ENCODE results near the gene KRCC1.
"Not testable (repeated sequence)": the region's sequence is repeated elsewhere in the genome, so short reads cannot be mapped to it uniquely, and the experiment has no call there.

The KRCC1 gene

DNA sequence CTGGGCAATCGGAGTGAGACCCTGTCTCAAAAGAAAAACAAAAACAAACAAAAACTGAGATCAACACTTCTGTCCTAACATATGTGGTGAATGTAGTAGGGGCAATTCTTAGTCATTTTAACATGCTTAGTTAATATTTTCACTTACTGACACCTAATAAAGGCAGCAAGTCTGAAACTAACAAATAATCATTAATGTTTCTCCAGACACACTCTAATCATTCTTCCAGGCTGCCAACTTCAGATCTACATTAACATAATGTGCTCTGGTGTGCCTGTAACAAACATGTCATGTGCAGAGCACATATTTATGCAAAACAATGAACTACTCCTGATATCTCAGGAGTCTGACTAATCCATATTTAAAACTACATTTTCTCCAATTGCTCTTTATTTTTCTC lies 6.0 kb downstream of the KRCC1 start:
- Histone ChIP-seq H3K4me1 (ENCODE audit: low read depth, poor library complexity, severe bottlenecking) (peaks cover 17% of the 10 kb centered on the region), H3K9ac (no peak overlapping the region), H3K27me3 (ENCODE audit: insufficient read depth, low read depth) (no peaks in the 10 kb centered on the region), H3K27ac (no peak overlapping the region), H4K20me1 (ENCODE audit: insufficient read depth) (no peaks in the 10 kb centered on the region), H2AFZ (ENCODE audit: low read depth) (no peak overlapping the region), H3K4me2 (no peak overlapping the region), H3K79me2 (ENCODE audit: insufficient read depth, low read depth) (peaks cover 12% of the 10 kb centered on the region), H3K36me3 (ENCODE audit: insufficient read depth) (no peaks in the 10 kb centered on the region), H3K4me3 (IDR thresholded peaks at IDR 0.05; ENCODE audit: insufficient read depth, low read depth, low read length) (no peak overlapping the region)
- TF ChIP-seq, protein P1, sequence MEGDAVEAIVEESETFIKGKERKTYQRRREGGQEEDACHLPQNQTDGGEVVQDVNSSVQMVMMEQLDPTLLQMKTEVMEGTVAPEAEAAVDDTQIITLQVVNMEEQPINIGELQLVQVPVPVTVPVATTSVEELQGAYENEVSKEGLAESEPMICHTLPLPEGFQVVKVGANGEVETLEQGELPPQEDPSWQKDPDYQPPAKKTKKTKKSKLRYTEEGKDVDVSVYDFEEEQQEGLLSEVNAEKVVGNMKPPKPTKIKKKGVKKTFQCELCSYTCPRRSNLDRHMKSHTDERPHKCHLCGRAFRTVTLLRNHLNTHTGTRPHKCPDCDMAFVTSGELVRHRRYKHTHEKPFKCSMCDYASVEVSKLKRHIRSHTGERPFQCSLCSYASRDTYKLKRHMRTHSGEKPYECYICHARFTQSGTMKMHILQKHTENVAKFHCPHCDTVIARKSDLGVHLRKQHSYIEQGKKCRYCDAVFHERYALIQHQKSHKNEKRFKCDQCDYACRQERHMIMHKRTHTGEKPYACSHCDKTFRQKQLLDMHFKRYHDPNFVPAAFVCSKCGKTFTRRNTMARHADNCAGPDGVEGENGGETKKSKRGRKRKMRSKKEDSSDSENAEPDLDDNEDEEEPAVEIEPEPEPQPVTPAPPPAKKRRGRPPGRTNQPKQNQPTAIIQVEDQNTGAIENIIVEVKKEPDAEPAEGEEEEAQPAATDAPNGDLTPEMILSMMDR (conservative IDR thresholded peaks at IDR 0.05; ENCODE audit: low read depth, low read length), result no peak

DNA sequence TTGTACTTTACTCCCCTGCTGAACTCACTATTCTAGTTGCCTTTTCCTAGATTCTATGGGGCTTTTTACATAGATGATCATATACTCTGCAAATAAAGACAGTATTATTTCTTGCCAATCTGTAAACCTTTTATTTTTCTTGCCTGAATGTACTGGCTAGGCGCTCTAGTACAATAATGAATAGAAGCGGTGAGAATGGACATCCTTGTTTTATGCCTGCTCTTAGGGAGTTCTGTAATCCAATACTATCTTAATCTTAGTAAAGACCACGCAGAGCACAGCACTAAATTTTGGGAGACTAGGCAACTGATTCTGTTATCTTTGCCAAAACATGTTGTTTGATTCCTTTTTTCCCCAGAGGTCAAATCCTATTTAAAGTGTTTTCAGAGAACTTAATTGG lies 7.0 kb downstream of the KRCC1 start:
- H3K36me3 ChIP-seq (ENCODE audit: insufficient read depth), result no peaks in the 10 kb centered on the region
- no peaks in the 10 kb centered on the region for H3K27me3 ChIP-seq (ENCODE audit: insufficient read depth, low read depth)
- peaks cover under 1% of the 10 kb centered on the region; the same call in 1 of the 2 replicates for H3K79me2 ChIP-seq (ENCODE audit: insufficient read depth, low read depth)
- H2AFZ ChIP-seq (ENCODE audit: low read depth), result no peak overlapping the region
- H3K4me3 ChIP-seq (IDR thresholded peaks at IDR 0.05; ENCODE audit: insufficient read depth, low read depth, low read length), result no peak overlapping the region
- H3K4me2 ChIP-seq, result no peak overlapping the region
- H4K20me1 ChIP-seq (ENCODE audit: insufficient read depth), result no peaks in the 10 kb centered on the region
- TF ChIP-seq, protein P1 (conservative IDR thresholded peaks at IDR 0.05; ENCODE audit: low read depth, low read length), result no peak
- peaks cover 6% of the 10 kb centered on the region for H3K4me1 ChIP-seq (ENCODE audit: low read depth, poor library complexity, severe bottlenecking)
- H3K9ac ChIP-seq, result no peak overlapping the region
- H3K27ac ChIP-seq, result no peak overlapping the region

DNA sequence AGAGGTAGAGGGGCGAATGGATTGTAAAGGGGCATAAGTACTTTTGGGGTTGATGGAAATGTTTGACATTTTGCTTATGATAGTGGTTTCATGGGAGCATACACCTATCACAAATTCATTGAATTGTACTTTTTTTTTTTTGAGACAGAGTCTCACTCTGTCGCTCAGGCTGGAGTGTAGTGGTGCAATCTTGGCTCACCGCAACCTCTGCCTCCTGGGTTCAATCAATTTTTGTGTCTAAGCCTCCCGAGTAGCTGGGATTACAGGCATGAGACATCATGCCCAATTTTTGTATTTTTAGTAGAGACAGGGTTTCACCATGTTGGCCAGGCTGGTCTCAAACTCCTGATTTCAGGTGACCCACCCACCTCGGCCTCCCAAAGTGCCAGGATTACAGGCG lies 10.0 kb downstream of the KRCC1 start:
- not testable (repeated sequence) for H3K79me2 ChIP-seq (ENCODE audit: insufficient read depth, low read depth); H3K36me3 ChIP-seq (ENCODE audit: insufficient read depth)

GRCh38 chr2:88042476-88042875 lies 13.1 kb downstream of the KRCC1 start:
- H3K9ac ChIP-seq, result no peak overlapping the region
- no peak overlapping the region for H3K27ac ChIP-seq
- H3K36me3 ChIP-seq (ENCODE audit: insufficient read depth), result no peaks in the 10 kb centered on the region

More for the DNA sequence above, 10.0 kb downstream of the KRCC1 start:
- H3K4me3 ChIP-seq (IDR thresholded peaks at IDR 0.05; ENCODE audit: insufficient read depth, low read depth, low read length); H4K20me1 ChIP-seq (ENCODE audit: insufficient read depth); H3K27ac ChIP-seq; H3K4me1 ChIP-seq (ENCODE audit: low read depth, poor library complexity, severe bottlenecking); H3K27me3 ChIP-seq (ENCODE audit: insufficient read depth, low read depth); H2AFZ ChIP-seq (ENCODE audit: low read depth); H3K4me2 ChIP-seq; H3K9ac ChIP-seq: not testable (repeated sequence)

More at GRCh38 chr2:88042476-88042875, 13.1 kb downstream of the KRCC1 start:
- Histone ChIP-seq H3K79me2 (ENCODE audit: insufficient read depth, low read depth) (no peaks in the 10 kb centered on the region), H3K4me2 (no peak overlapping the region), H3K27me3 (ENCODE audit: insufficient read depth, low read depth) (no peaks in the 10 kb centered on the region), H2AFZ (ENCODE audit: low read depth) (no peak overlapping the region), H4K20me1 (ENCODE audit: insufficient read depth) (no peaks in the 10 kb centered on the region), H3K4me1 (ENCODE audit: low read depth, poor library complexity, severe bottlenecking) (no peaks in the 10 kb centered on the region), H3K4me3 (IDR thresholded peaks at IDR 0.05; ENCODE audit: insufficient read depth, low read depth, low read length) (no peak overlapping the region)
- TF ChIP-seq, protein P1 (conservative IDR thresholded peaks at IDR 0.05; ENCODE audit: low read depth, low read length), result no peak

Measured in KMS-11 (cell line).